Measurements from ENCODE around the gene INO80E. TPM values are rescaled to one million over a fixed set of nuclear protein-coding genes. Genes with fewer than 3 reads are reported as not detected.

The INO80E gene
- total RNA-seq, 1 experiment from 2014 or later = 90.1 TPM

- no peak for DNase-seq (ENCODE audit: unreplicated experiment)
- Mint-ChIP-seq H3K4me3 (ENCODE audit: unreplicated experiment) (no peak overlapping the region), H3K36me3 (ENCODE audit: insufficient read depth, unreplicated experiment) (peaks cover 45% of the 10 kb centered on the region), H3K27me3 (ENCODE audit: insufficient read depth, unreplicated experiment) (no peaks in the 10 kb centered on the region), H3K9me3 (ENCODE audit: unreplicated experiment) (no peaks in the 10 kb centered on the region), H3K4me1 (ENCODE audit: insufficient read depth, unreplicated experiment) (peaks cover 2% of the 10 kb centered on the region), H3K27ac (ENCODE audit: low read depth, unreplicated experiment) (no peak overlapping the region)
- ChIA-PET CTCF (interaction anchor here (1.5 kb wide), 1 partner anchor 32 kb away, joined by 3 read pairs; no protein-coding TSS in a partner anchor), POLR2A (interaction anchor here (0.6 kb wide), 1 partner anchor 54 kb away, joined by 3 read pairs; no protein-coding TSS in a partner anchor)
- no TSS peak for BruUV-seq (replicated peaks)
- intact Hi-C loops (cut with micrococcal nuclease) = loop anchor here (5.0 kb wide), 2 partner anchors 72 to 177 kb away; partner anchors contain the start of genes KCTD13 and MVP
- TF ChIP-seq CTCF (IDR thresholded peaks at IDR 0.05; ENCODE audit: unreplicated experiment) = no peak
These were observed 3.6 kb downstream of the INO80E start for GRCh38 chr16:29999605-30000004.

GRCh38 chr16:30000735-30001631 is 4.9 kb downstream of the INO80E start:
- POLR2A ChIA-PET = no interaction called here
- no peak for TF ChIP-seq CTCF (IDR thresholded peaks at IDR 0.05; ENCODE audit: unreplicated experiment)

GRCh38 chr16:30002614-30003346 is 6.7 kb downstream of the INO80E start:
- no TSS peak for BruUV-seq (replicated peaks)
- Mint-ChIP-seq H3K27ac (ENCODE audit: low read depth, unreplicated experiment) (no peak overlapping the region), H3K4me1 (ENCODE audit: insufficient read depth, unreplicated experiment) (no peaks in the 10 kb centered on the region), H3K4me3 (ENCODE audit: unreplicated experiment) (no peak overlapping the region), H3K27me3 (ENCODE audit: insufficient read depth, unreplicated experiment) (no peaks in the 10 kb centered on the region), H3K36me3 (ENCODE audit: insufficient read depth, unreplicated experiment) (peaks cover 30% of the 10 kb centered on the region), H3K9me3 (ENCODE audit: unreplicated experiment) (no peaks in the 10 kb centered on the region)
- POLR2A ChIA-PET = interaction anchor here (0.5 to 0.6 kb wide), 2 partner anchors 17 to 90 kb away, joined by 3 read pairs; no protein-coding TSS in a partner anchor
- intact Hi-C loops (cut with micrococcal nuclease) = no loop called here
- CTCF ChIA-PET = interaction anchor here (0.6 to 1.1 kb wide), 4 partner anchors 9 to 312 kb away, joined by 3 read pairs; no protein-coding TSS in a partner anchor
- TF ChIP-seq CTCF (IDR thresholded peaks at IDR 0.05; ENCODE audit: unreplicated experiment) = no peak
- DNase-seq (ENCODE audit: unreplicated experiment) = no peak

More at GRCh38 chr16:30000735-30001631, 4.9 kb downstream of the INO80E start:
- Mint-ChIP-seq H3K27me3 (ENCODE audit: insufficient read depth, unreplicated experiment) (no peaks in the 10 kb centered on the region), H3K9me3 (ENCODE audit: unreplicated experiment) (no peaks in the 10 kb centered on the region), H3K27ac (ENCODE audit: low read depth, unreplicated experiment) (no peak overlapping the region), H3K36me3 (ENCODE audit: insufficient read depth, unreplicated experiment) (peaks cover 40% of the 10 kb centered on the region), H3K4me1 (ENCODE audit: insufficient read depth, unreplicated experiment) (no peaks in the 10 kb centered on the region), H3K4me3 (ENCODE audit: unreplicated experiment) (no peak overlapping the region)
- no peak for DNase-seq (ENCODE audit: unreplicated experiment)
- no TSS peak for BruUV-seq (replicated peaks)
- CTCF ChIA-PET = interaction anchor here (0.6 to 1.5 kb wide), 2 partner anchors 31 to 372 kb away, joined by 3 to 4 read pairs; no protein-coding TSS in a partner anchor
- intact Hi-C loops (cut with micrococcal nuclease) = no loop called here

All from MCF 10A (cell line).